Left renal pelvis (tissue), 4 donors: Measurements from ENCODE around the gene LAMA1. TPM values are rescaled to one million over a fixed set of nuclear protein-coding genes. Genes with fewer than 3 reads are reported as not detected.
A peak's percentile ranks its signal among the peaks of the same experiment; 100 is the strongest.
"Not testable (repeated sequence)": the region's sequence is repeated elsewhere in the genome, so short reads cannot be mapped to it uniquely, and the experiment has no call there.

ENCODE experiments used
- DNase-seq, 4 donors: peaks; one replicate each; pipeline ENCODE4 v3.0.0-alpha.2; 2013; ENCODE audit warnings: low read depth in 4 of 4, low spot score in 3 of 4
- polyA plus RNA-seq, 4 donors: library from polyadenylated mRNA; unstranded; fragments of 120-200 nt; gene quantifications; one replicate each; pipeline ENCODE4 v1.2.1, GENCODE V29; 2013; ENCODE audit not compliant: insufficient read length in 4 of 4

Gene LAMA1
- polyA plus RNA-seq, result 10 to 100 TPM in 3 of 4 donors, 1 to 10 TPM in 1; 2.0 to 90.4 (median 66.3) TPM

DNA sequence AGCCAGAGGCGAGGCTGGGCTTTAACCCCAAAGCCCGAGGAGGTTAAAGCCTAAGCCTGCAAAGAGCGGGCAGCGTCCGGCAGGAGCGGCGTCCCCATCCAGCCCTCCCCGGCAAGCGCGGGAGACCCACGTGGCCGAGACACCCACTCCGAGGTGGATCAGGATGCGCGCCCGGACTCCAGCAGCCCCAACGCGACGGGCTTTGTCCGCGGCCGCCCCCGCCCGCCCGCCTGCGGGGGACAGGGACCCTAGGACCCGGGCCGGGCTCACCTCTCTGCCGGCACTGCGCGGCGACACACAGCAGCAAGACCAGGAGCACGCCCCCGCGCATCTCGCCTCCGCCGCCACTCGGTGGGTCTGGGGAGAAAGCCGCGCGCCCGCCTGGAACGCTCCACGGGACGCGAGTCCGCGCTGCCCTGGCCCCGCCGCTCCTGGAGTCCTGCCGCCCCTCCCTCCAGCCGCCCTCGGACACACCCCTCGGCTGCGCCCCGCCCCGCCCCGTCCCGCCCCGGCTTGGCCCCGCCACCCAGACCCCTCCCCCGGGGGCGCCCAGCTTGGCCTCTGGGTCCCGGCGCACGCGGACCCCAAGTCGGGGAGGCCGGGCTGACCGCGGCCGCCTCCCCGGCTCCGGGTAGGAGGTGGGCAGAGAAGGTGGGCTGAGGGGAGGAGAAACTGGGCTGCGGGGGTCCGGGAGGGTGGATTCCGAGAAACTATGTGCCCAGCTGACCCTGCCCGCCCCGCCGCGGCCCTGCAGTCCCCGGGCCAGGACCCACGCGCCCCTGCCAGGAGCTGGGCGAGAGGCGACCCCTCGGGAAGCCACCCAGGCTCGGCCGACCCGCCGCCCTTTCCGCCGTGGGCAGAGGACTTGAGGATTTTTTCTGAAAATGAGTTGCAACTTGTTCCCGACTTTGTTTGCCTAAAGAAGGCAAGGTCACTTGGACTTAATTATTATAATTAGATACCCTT, at the start of gene LAMA1:
TSS of gene LAMA1 (minus strand) at position 408 of the 966 bp plus-strand sequence. CDS start at position 331, 77 bp downstream.
- DNase-seq, result peak in 1 of 4 donors; percentile 22

GRCh38 chr18:7165846-7166393, 48.3 kb upstream of the LAMA1 start:
- no peak for DNase-seq

GRCh38 chr18:7164323-7165004, 46.9 kb upstream of the LAMA1 start:
- DNase-seq, result no peak

DNA sequence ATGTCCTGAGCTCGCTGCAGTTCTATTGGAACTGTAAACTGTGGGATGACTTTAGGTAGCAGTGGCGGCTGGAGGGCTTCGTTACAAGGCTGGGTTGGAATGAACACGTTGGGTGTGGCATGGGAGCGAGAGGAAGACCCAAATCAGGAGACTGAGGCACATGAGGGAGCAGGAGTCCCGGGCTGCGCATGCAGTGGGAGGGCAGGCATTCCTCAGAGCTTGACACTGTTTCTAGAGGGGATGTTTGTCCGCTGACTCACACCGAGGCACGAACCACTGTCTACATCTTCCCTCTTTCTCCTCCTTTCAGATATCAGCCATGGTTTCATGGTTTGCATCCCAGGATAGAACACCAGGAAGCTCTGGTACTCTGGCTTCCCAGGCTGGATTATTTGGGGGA, 40.6 kb upstream of the LAMA1 start:
- DNase-seq, result no peak

- no peak for DNase-seq
Measured at GRCh38 chr18:7157760-7158159, 40.2 kb upstream of the LAMA1 start.

GRCh38 chr18:7155887-7156286, 38.3 kb upstream of the LAMA1 start:
- DNase-seq, result no peak

GRCh38 chr18:7155092-7155491, 37.5 kb upstream of the LAMA1 start:
- DNase-seq, result no peak

DNA sequence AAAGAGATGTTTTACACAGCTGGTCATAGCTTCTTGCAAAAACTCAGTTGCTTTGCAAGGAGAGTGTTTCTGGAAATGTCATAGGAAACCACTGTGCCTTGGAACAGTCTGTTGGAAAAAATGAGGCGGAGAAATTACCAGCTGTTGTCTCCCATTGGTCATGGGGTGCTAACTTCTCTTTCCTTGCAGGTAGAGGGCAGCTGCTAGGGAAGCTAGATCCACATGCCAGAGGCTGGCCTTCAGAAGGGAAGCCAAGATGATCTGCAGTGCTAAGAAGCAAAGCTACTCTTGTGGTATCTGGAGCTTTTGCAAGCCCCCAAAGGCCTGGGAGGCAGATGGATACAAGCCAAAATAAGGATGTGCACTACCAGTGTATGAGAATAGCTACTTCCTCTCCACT, 34.8 kb upstream of the LAMA1 start:
- DNase-seq, result no peak

GRCh38 chr18:7147399-7147798, 29.8 kb upstream of the LAMA1 start:
- no peak for DNase-seq

DNA sequence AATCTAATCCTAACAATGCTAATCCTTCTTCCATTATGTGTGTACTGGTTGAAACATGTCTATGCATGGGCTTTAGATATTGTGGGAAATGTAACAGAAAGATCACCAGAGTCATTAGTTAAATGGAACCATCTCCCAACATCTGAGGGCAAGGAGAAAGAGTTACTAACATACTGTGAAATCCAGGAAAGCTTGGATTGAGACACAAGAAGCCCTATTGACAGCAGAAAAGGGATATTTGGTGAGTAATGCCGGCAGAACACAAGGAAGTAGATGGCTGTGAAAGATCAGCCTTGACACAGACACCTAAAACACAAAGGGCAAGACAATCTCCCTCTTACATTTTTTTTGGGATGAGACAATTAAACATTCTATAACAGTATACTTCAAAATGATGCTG, 28.5 kb upstream of the LAMA1 start:
- no peak for DNase-seq

DNA sequence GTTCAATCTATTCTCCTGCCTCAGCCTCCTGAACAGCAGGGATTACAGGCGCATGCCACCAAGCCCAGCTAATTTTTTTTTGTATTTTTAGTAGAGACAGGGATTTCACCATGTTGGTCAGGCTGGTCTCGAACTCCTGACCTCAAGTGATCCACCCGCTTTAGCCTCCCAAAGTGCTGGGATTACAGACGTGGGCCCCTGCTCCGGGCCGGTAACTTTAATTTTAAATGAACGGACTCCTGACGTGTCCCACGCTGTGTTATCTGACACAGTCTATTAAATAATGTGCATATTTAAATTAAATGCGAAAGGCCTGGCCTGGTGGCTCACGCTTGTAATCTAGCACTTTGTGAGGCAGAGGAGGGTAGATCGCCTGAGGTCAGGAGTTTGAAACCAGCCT, 27.3 kb upstream of the LAMA1 start:
- DNase-seq, result not testable (repeated sequence)

- no peak for DNase-seq
Measured at GRCh38 chr18:7141287-7141686, 23.7 kb upstream of the LAMA1 start.

- DNase-seq, result no peak
Measured at GRCh38 chr18:7139409-7139808, 21.8 kb upstream of the LAMA1 start.

DNA sequence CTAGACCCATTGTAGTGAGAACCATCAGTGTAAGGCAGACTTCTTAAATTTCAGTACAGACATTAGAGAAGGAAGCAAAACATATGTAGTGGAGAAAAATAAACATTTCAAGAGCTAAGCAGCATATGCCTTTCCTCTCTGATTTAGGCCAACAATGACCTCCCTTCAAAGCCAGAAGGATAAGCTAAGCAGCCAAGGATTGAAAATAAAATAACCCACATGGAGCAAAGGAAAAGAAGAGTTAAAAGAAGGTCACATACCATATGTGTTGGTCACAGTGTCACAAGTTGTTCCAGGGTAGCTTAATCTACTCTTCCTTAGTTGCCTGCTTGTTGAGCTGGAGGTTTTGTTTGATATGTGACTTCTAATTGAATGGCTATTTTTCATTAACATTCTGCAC, 15.6 kb upstream of the LAMA1 start:
- no peak for DNase-seq

- no peak for DNase-seq
Measured at GRCh38 chr18:7132356-7133150, 15.0 kb upstream of the LAMA1 start.

GRCh38 chr18:7122376-7122775, 4.8 kb upstream of the LAMA1 start:
- no peak for DNase-seq

DNA sequence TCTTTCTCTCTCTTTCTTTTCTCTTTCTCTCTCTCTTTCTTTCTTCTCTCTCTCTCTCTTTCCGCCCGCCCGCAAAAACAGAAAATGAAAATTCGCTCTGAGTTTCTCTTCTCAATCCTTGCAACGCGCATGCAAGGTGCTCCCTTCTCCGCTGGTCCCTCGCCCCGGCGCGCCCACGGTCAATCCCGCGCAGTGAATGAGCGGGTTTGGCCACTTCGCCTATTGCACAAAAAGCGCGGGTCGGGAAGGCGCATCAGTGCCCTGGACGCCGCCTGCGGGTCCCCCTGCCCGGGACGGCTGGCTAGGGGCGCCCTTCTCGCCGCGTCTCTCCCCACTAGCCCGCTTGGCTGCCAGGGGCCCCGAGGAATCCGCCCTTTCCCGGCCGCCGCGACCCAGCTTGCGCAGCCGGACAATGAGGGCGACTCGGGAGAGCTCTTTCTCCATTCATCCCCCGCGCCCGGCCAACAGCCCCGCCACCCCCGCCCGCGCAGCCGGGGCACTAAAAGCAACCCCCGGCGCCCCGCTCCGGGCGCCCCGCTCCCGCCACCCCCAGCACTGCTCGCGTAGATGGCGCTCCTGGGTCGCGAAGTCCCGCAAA, 706 bp downstream of the LAMA1 start:
- no peak for DNase-seq

DNA sequence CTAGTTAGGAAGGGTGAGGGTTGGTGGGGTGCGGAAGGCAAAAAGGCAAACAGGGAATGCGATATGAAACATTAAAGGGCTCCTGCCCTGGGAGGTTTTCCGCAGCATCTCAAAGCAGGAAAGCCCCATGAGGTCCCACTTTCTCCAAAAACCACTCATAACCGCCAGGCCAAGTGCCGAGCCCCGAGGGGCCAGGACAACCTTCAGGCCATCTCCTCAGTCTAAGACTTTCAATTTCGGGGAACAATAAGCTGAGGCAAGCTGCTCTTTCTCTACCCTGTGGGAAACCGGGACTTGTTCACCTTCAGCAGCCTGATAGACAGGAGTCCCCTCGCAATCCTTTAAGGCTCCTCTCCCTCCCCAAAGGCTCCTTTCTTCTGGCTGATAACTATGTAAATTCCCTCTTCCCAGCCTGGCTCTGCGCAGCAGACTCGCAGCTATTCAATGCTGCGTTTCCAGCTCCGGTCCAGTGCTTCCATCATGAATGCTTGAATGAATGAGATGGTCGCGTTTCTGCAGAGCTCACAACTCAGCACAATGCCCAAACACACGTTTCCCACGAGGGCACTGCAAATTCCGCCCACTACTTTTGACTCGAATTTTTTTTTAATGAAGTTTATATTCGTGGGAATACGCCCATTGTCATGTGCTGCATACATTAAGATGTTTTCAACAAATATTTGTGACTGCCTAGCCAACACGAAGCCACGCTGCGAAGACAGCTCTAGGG, 1.4 kb downstream of the LAMA1 start:
- DNase-seq, result peak in 1 of 4 donors; percentile 22

- DNase-seq, result no peak
Measured at GRCh38 chr18:7112936-7113335, 4.7 kb downstream of the LAMA1 start.

DNA sequence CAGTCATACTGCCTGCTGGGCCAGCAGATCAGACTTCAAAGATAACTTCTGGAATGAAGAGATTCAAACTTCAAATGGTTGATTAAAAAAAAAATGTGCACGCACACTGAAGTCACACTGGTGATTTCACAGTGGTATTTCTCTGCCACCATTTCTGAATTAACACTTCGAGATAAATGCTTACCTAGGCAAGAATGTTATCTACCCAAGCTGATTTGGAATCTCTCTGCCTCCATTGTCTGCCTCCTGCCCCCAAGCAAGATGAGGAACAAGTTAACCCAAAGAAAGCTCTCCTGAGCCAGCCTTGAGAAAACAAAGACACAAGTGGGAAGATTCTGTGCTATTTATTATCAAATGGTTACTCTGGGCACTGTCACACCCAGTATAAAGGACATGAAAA, 6.5 kb downstream of the LAMA1 start:
- DNase-seq, result no peak
